Non-pigmented ciliary epithelial cell (primary cell): Measurements from ENCODE around the gene C15orf39.
"Not testable (repeated sequence)": the region's sequence is repeated elsewhere in the genome, so short reads cannot be mapped to it uniquely, and the experiment has no call there.

ENCODE experiments used
- DNase-seq: peaks from one replicate; pipeline ENCODE4 v3.0.0-alpha.2; 2010; ENCODE audit warnings: low read depth

Gene C15orf39

GRCh38 chr15:75212200-75212858 lies 10.6 kb downstream of the C15orf39 start:
- DNase-seq: no peak

- DNase-seq: no peak
Observed at GRCh38 chr15:75213212-75213767, 11.6 kb downstream of the C15orf39 start.

- no peak for DNase-seq
Observed at GRCh38 chr15:75213768-75214221, 12.1 kb downstream of the C15orf39 start.

- no peak for DNase-seq
Observed at GRCh38 chr15:75214293-75215096, 12.8 kb downstream of the C15orf39 start.

- DNase-seq: no peak
Observed at GRCh38 chr15:75215107-75216004, 13.7 kb downstream of the C15orf39 start.

- no peak for DNase-seq
Observed at GRCh38 chr15:75217012-75217411, 15.3 kb downstream of the C15orf39 start.

GRCh38 chr15:75217574-75217973 lies 15.9 kb downstream of the C15orf39 start:
- not testable (repeated sequence) for DNase-seq

GRCh38 chr15:75219507-75219929 lies 17.8 kb downstream of the C15orf39 start:
- not testable (repeated sequence) for DNase-seq

GRCh38 chr15:75223688-75224087 lies 22.0 kb downstream of the C15orf39 start:
- no peak for DNase-seq

GRCh38 chr15:75224281-75224680 lies 22.6 kb downstream of the C15orf39 start:
- no peak for DNase-seq

- DNase-seq: not testable (repeated sequence)
Observed at GRCh38 chr15:75225102-75225836, 23.6 kb downstream of the C15orf39 start.

- no peak for DNase-seq
Observed at GRCh38 chr15:75225951-75226732, 24.5 kb downstream of the C15orf39 start.

GRCh38 chr15:75227112-75227511 lies 25.4 kb downstream of the C15orf39 start:
- DNase-seq: not testable (repeated sequence)

GRCh38 chr15:75227663-75228280 lies 26.1 kb downstream of the C15orf39 start:
- DNase-seq: no peak

- no peak for DNase-seq
Observed at GRCh38 chr15:75228787-75229186, 27.1 kb downstream of the C15orf39 start.

- no peak for DNase-seq
Observed at GRCh38 chr15:75229191-75230015, 27.7 kb downstream of the C15orf39 start.

- DNase-seq: no peak
Observed at GRCh38 chr15:75230016-75230343, 28.3 kb downstream of the C15orf39 start.

- no peak for DNase-seq
Observed at GRCh38 chr15:75230551-75231371, 29.1 kb downstream of the C15orf39 start.
